Activated CD8-positive, alpha-beta T cell treated with anti-CD3 and anti-CD28 coated beads for 36 hours (primary cell): ENCODE results near the gene UBL4A. TPM values are rescaled to one million over a fixed set of nuclear protein-coding genes. Genes with fewer than 3 reads are reported as not detected.

ENCODE experiments used
- ATAC-seq: fragments of 200-7000 bp; cut with Tn5 transposase; one replicate; pipeline ENCODE4 v1.10.0; 2021; ENCODE audit warnings: mild to moderate bottlenecking, moderate library complexity
- CTCF ChIA-PET: fragments of 350-600 bp; sonication (Branson Sonifier 250); formaldehyde crosslinking; loops from one replicate; lab custom pipeline; 2021; ENCODE audit warnings: antibody characterized with exemption; lab: Charles Lee
- POLR2A ChIA-PET: fragments of 350-600 bp; sonication (Branson Sonifier 250); formaldehyde crosslinking; loops from one replicate; lab custom pipeline; 2021; ENCODE audit warnings: antibody characterized with exemption; lab: Charles Lee
- DNase-seq: peaks from one replicate; pipeline ENCODE4 v3.0.0-alpha.2; 2020
- H3K27ac Mint-ChIP-seq: one replicate; pipeline ENCODE4 v1.8.0; 2021; ENCODE audit warnings: mild to moderate bottlenecking, mixed read lengths
- H3K27me3 Mint-ChIP-seq: one replicate; pipeline ENCODE4 v1.8.0; 2021; ENCODE audit warnings: mixed read lengths
- H3K36me3 Mint-ChIP-seq: one replicate; pipeline ENCODE4 v1.8.0; 2021; ENCODE audit warnings: low read depth, mixed read lengths
- H3K4me1 Mint-ChIP-seq: one replicate; pipeline ENCODE4 v1.8.0; 2021; ENCODE audit warnings: low read depth, mixed read lengths
- H3K4me3 Mint-ChIP-seq: one replicate; pipeline ENCODE4 v1.8.0; 2021; ENCODE audit warnings: mild to moderate bottlenecking, moderate library complexity, mixed read lengths
- H3K9me3 Mint-ChIP-seq: one replicate; pipeline ENCODE4 v1.8.0; 2021; ENCODE audit warnings: mixed read lengths
- CTCF ChIP-seq: fragments of 200-600 bp; IDR thresholded peaks from one replicate; pipeline ENCODE4 v1.8.0; 2022; ENCODE audit warnings: antibody characterized with exemption, mild to moderate bottlenecking
- intact Hi-C: fragments of 100-400 bp; cut with micrococcal nuclease; formaldehyde crosslinking; loops from one replicate; pipeline ENCODE4 v1.10.0; 2022
- total RNA-seq, 2 experiments: library from RNA; stranded (reverse); gene quantifications; one replicate each; pipeline ENCODE4 v1.2.3, GENCODE V29; 2021

Gene UBL4A
- total RNA-seq, 2 experiments from 2014 or later = 46.5 to 47.6 TPM

- H3K4me3 Mint-ChIP-seq = no peak overlapping the region
- H3K27me3 Mint-ChIP-seq = no peaks in the 10 kb centered on the region
- ATAC-seq (no peak), DNase-seq (no peak)
- intact Hi-C loops = no loop called here
- H3K27ac Mint-ChIP-seq = no peak overlapping the region
- ChIA-PET POLR2A (interaction anchor here (0.9 kb wide), 1 partner anchor 18 kb away, joined by 3 read pairs; no protein-coding TSS in a partner anchor), CTCF (no interaction called here)
- no peak for TF ChIP-seq CTCF
- H3K4me1 Mint-ChIP-seq = peaks cover 4% of the 10 kb centered on the region
- H3K9me3 Mint-ChIP-seq = no peaks in the 10 kb centered on the region
- H3K36me3 Mint-ChIP-seq = no peaks in the 10 kb centered on the region
Observed at GRCh38 chrX:154495472-154495922, 9.1 kb upstream of the UBL4A start.

GRCh38 chrX:154494715-154495114, 8.3 kb upstream of the UBL4A start:
- no peak for TF ChIP-seq CTCF
- Mint-ChIP-seq H3K9me3 (no peaks in the 10 kb centered on the region), H3K36me3 (no peaks in the 10 kb centered on the region), H3K4me1 (peaks cover 4% of the 10 kb centered on the region), H3K4me3 (no peak overlapping the region), H3K27me3 (no peaks in the 10 kb centered on the region), H3K27ac (no peak overlapping the region)
- ChIA-PET POLR2A (interaction anchor here (0.9 kb wide), 1 partner anchor 18 kb away, joined by 3 read pairs; no protein-coding TSS in a partner anchor), CTCF (no interaction called here)
- intact Hi-C loops = no loop called here
- DNase-seq = no peak
- ATAC-seq = no peak

GRCh38 chrX:154490414-154491083, 4.1 kb upstream of the UBL4A start, which contains the start of gene SLC10A3:
Gene SLC10A3, minus strand, starts transcription at chrX:154490629. Its CDS starts 1,689 bp downstream, at chrX:154488940.
- ATAC-seq (peak; percentile 87), DNase-seq (peak; percentile 91)
- ChIA-PET POLR2A (interaction anchor here (0.7 to 1.6 kb wide), 8 partner anchors 9 to 420 kb away, joined by 3 to 6 read pairs (median 4); no protein-coding TSS in a partner anchor), CTCF (interaction anchor here (0.5 to 2.0 kb wide), 8 partner anchors 9 to 117 kb away, joined by 3 to 6 read pairs (median 3); no protein-coding TSS in a partner anchor)
- intact Hi-C loops = loop anchor here (2.0 kb wide), 1 partner anchor 44 kb away; no protein-coding TSS in a partner anchor
- H3K9me3 Mint-ChIP-seq = no peaks in the 10 kb centered on the region
- peaks cover 19% of the 10 kb centered on the region for H3K4me1 Mint-ChIP-seq
- peaks cover 7% of the 10 kb centered on the region for H3K36me3 Mint-ChIP-seq
- H3K27ac Mint-ChIP-seq = peak within 1 kb of the TSS; percentile 90
- TF ChIP-seq CTCF = no peak
- no peaks in the 10 kb centered on the region for H3K27me3 Mint-ChIP-seq
- peak within 1 kb of the TSS; percentile 89 for H3K4me3 Mint-ChIP-seq

- Mint-ChIP-seq H3K4me3 (peak overlapping the region; percentile 89), H3K27ac (peak overlapping the region; percentile 90), H3K4me1 (peaks cover 19% of the 10 kb centered on the region), H3K9me3 (no peaks in the 10 kb centered on the region), H3K27me3 (no peaks in the 10 kb centered on the region), H3K36me3 (peaks cover 11% of the 10 kb centered on the region)
- ATAC-seq (peak; percentile 31), DNase-seq (peak; percentile 50)
- TF ChIP-seq CTCF = no peak
- POLR2A ChIA-PET = interaction anchor here (0.7 to 2.6 kb wide), 9 partner anchors 9 to 420 kb away, joined by 3 to 16 read pairs (median 4); partner anchors contain the start of gene RPL10
- intact Hi-C loops = loop anchor here (2.0 kb wide), 1 partner anchor 45 kb away; no protein-coding TSS in a partner anchor
- CTCF ChIA-PET = interaction anchor here (0.5 to 2.0 kb wide), 9 partner anchors 9 to 116 kb away, joined by 3 to 6 read pairs (median 3); no protein-coding TSS in a partner anchor
Observed at GRCh38 chrX:154490021-154490413, 3.6 kb upstream of the UBL4A start.
